HG03280 (cell line): ENCODE results near the gene RPL23.
"Not testable (repeated sequence)": the region's sequence is repeated elsewhere in the genome, so short reads cannot be mapped to it uniquely, and the experiment has no call there.

ENCODE experiments used
- ATAC-seq: cut with Tn5 transposase; IDR thresholded peaks from one replicate; pipeline ENCODE4 v1.9.1; 2021; ENCODE audit warnings: mild to moderate bottlenecking, moderate library complexity; ENCODE audit not compliant: unreplicated experiment

Gene RPL23

GRCh38 chr17:38868817-38869525 lies 15.4 kb upstream of the RPL23 start:
- peak; percentile 38 for ATAC-seq

GRCh38 chr17:38867968-38868816 lies 14.7 kb upstream of the RPL23 start:
- ATAC-seq = no peak

GRCh38 chr17:38867179-38867967 lies 13.9 kb upstream of the RPL23 start:
- no peak for ATAC-seq

- no peak for ATAC-seq
Measured at GRCh38 chr17:38864636-38865398, 11.3 kb upstream of the RPL23 start.

GRCh38 chr17:38861399-38861843 lies 7.9 kb upstream of the RPL23 start:
- ATAC-seq = no peak

- no peak for ATAC-seq
Measured at GRCh38 chr17:38857271-38857670, 3.8 kb upstream of the RPL23 start.

- ATAC-seq = not testable (repeated sequence)
Measured at GRCh38 chr17:38855101-38855714, 1.7 kb upstream of the RPL23 start.

- no peak for ATAC-seq
Measured at GRCh38 chr17:38852771-38853291, 690 bp downstream of the RPL23 start.

- no peak for ATAC-seq
Measured at GRCh38 chr17:38851434-38851833, 2.1 kb downstream of the RPL23 start.

- ATAC-seq = no peak
Measured at GRCh38 chr17:38850374-38850773, 3.1 kb downstream of the RPL23 start.

GRCh38 chr17:38848939-38849605 lies 4.4 kb downstream of the RPL23 start:
- no peak for ATAC-seq

GRCh38 chr17:38848557-38848891 lies 5.0 kb downstream of the RPL23 start:
- no peak for ATAC-seq

- ATAC-seq = no peak
Measured at GRCh38 chr17:38844261-38844757, 9.2 kb downstream of the RPL23 start.

- no peak for ATAC-seq
Measured at GRCh38 chr17:38825762-38826247, 27.7 kb downstream of the RPL23 start.

- peak; percentile 83 for ATAC-seq
Measured at GRCh38 chr17:38824899-38825761, 28.4 kb downstream of the RPL23 start, which contains the start of gene CWC25. CWC25 (minus strand) TSS chr17:38825321; CDS start chr17:38825183, 138 bp downstream.

- no peak for ATAC-seq
Measured at GRCh38 chr17:38815576-38816193, 37.8 kb downstream of the RPL23 start.

- no peak for ATAC-seq
Measured at GRCh38 chr17:38809828-38810227, 43.7 kb downstream of the RPL23 start.
